GM12878 (cell line): ENCODE data around the gene YIF1B. TPM values are rescaled to one million over a fixed set of nuclear protein-coding genes. Genes with fewer than 3 reads are reported as not detected.

Experiments
- ATAC-seq: fragments of 200-7000 bp; cut with Tn5 transposase; 3 replicates; pipeline ENCODE4 v1.9.1; 2020; ENCODE audit warnings: mild to moderate bottlenecking, moderate library complexity
- BruUV-seq: library from RNA; stranded (reverse); fragments of 400-500 nt; replicated peaks from 2 replicates; lab custom pipeline; 2021; lab: Mats Ljungman, UMichigan
- CTCF ChIA-PET: fragments of 300-600 bp; sonication (Branson Sonifier 250); formaldehyde crosslinking; extraction: SDS; loops from one replicate; lab custom pipeline; 2021; ENCODE audit warnings: inconsistent platforms; lab: Yijun Ruan, JAX
- POLR2A ChIA-PET: fragments of 350-600 bp; formaldehyde crosslinking; extraction: SDS; loops from one replicate; lab custom pipeline; 2021; ENCODE audit warnings: inconsistent platforms; lab: Charles Lee
- RAD21 ChIA-PET: fragments of 300-600 bp; sonication (Branson Sonifier 250); formaldehyde crosslinking; loops from one replicate; lab custom pipeline; 2023; ENCODE audit warnings: antibody characterized with exemption; ENCODE audit not compliant: unreplicated experiment; lab: Charles Lee
- SMC1A ChIA-PET: fragments of 300-600 bp; sonication (Branson Sonifier 250); formaldehyde crosslinking; loops from one replicate; lab custom pipeline; 2023; ENCODE audit not compliant: unreplicated experiment, uncharacterized antibody; lab: Charles Lee
- DNase-seq: peaks from one replicate; pipeline ENCODE4 v3.0.0-alpha.2; 2011; ENCODE audit warnings: low read depth, low spot score
- FAIRE-seq: peaks from 3 replicates; lab custom pipeline; 2011; peaks lifted over from hg19 to GRCh38; lab: Jason Lieb, UNC
- H2AFZ ChIP-seq: 2 replicates; pipeline ENCODE4 v1.6.0; 2011; ENCODE audit warnings: low read depth, low read length, control low read depth; ENCODE audit not compliant: control insufficient read depth
- H3K27ac ChIP-seq: 2 replicates; pipeline ENCODE4 v1.5.1; 2011; ENCODE audit warnings: control low read depth; ENCODE audit not compliant: control insufficient read depth, insufficient read depth
- H3K27me3 ChIP-seq, 2 experiments: replicated peaks in 1 of 2; 2 replicates each; pipeline versions ENCODE4 v1.6.0 to v1.6.1; 2011; ENCODE audit warnings: low read length in 1 of 2; ENCODE audit not compliant: control insufficient read depth in 2 of 2, insufficient read depth in 2 of 2
- H3K36me3 ChIP-seq, 2 experiments: 2 replicates each; pipeline ENCODE4 v1.5.1; 2011; ENCODE audit warnings: low read length in 1 of 2; ENCODE audit not compliant: control insufficient read depth in 2 of 2, insufficient read depth in 2 of 2
- H3K4me1 ChIP-seq: 2 replicates; pipeline ENCODE4 v1.6.1; 2011; ENCODE audit warnings: mild to moderate bottlenecking, low read length, moderate library complexity, mixed read lengths; ENCODE audit not compliant: control insufficient read depth, insufficient read depth
- H3K4me2 ChIP-seq: 2 replicates; pipeline ENCODE4 v1.6.0; 2011; ENCODE audit warnings: control low read depth; ENCODE audit not compliant: control insufficient read depth, insufficient read depth
- H3K4me3 ChIP-seq: fragments of 200-600 bp; sonication (generic); 2 replicates; pipeline ENCODE4 v1.5.1; 2016
- H3K79me2 ChIP-seq: 2 replicates; pipeline ENCODE4 v1.6.0; 2011; ENCODE audit warnings: low read length; ENCODE audit not compliant: control insufficient read depth, insufficient read depth
- H3K9ac ChIP-seq: 2 replicates; pipeline ENCODE4 v1.8.0; 2011; ENCODE audit warnings: low read length, control low read depth, mixed read lengths; ENCODE audit not compliant: control insufficient read depth, insufficient read depth
- H3K9me3 ChIP-seq: replicated peaks from 3 replicates; pipeline ENCODE4 v1.5.1; 2011; ENCODE audit warnings: mild to moderate bottlenecking, low read length; ENCODE audit not compliant: control insufficient read depth, insufficient read depth
- H4K20me1 ChIP-seq: 2 replicates; pipeline ENCODE4 v1.6.0; 2011; ENCODE audit not compliant: control insufficient read depth, insufficient read depth
- CHD4 ChIP-seq: fragments of 200-600 bp; sonication (generic); IDR thresholded peaks from 2 replicates; pipeline ENCODE4 v1.6.1; 2016; ENCODE audit warnings: mild to moderate bottlenecking
- JUNB ChIP-seq: IDR thresholded peaks from 2 replicates; pipeline ENCODE4 v1.6.1; 2016; ENCODE audit warnings: antibody characterized with exemption, mild to moderate bottlenecking
- KAT2A ChIP-seq: conservative IDR thresholded peaks from 2 replicates; pipeline ENCODE4 v1.6.1; 2011; ENCODE audit warnings: low read depth, low read length; ENCODE audit not compliant: control insufficient read depth
- MEF2B ChIP-seq: fragments of 450-650 bp; IDR thresholded peaks from 2 replicates; pipeline ENCODE4 v1.6.1; 2018; ENCODE audit warnings: mild to moderate bottlenecking, moderate library complexity; ENCODE audit not compliant: partially characterized antibody, poor library complexity, severe bottlenecking
- MXI1 ChIP-seq: fragments of 150-350 bp; IDR thresholded peaks from 2 replicates; pipeline ENCODE4 v1.6.1; 2011; ENCODE audit warnings: low read depth, mild to moderate bottlenecking, inconsistent platforms, low read length, improper control_type of control experiment
- PAX8 ChIP-seq: fragments of 450-650 bp; IDR thresholded peaks from 2 replicates; pipeline ENCODE4 v1.6.1; 2017; ENCODE audit warnings: mild to moderate bottlenecking, moderate library complexity
- SIX5 ChIP-seq: IDR thresholded peaks from 2 replicates; pipeline ENCODE4 v1.6.1; 2011; ENCODE audit warnings: mild to moderate bottlenecking, low read depth, low read length, moderate library complexity; ENCODE audit not compliant: severe bottlenecking
- SMAD5 ChIP-seq: IDR thresholded peaks from 2 replicates; pipeline ENCODE4 v1.6.1; 2016; ENCODE audit warnings: antibody characterized with exemption, low read depth
- WGBS: methylation state at CpG from one replicate; pipeline ENCODE4 v1.1.6; 2016; ENCODE audit warnings: low lambda C conversion rate; ENCODE audit not compliant: insufficient replicate concordance, insufficient coverage; ENCODE audit errors: missing lambda C conversion rate; 5-methylcytosine and 5-hydroxymethylcytosine counted together
- in situ Hi-C: fragments of 300-500 bp; cut with MboI; formaldehyde crosslinking; loops from 9 replicates; pipeline ENCODE4 v1.14.3; 2018; ENCODE audit warnings: mixed read lengths
- intact Hi-C: fragments of 100-400 bp; cut with micrococcal nuclease; formaldehyde crosslinking; loops from one replicate; pipeline ENCODE4 v1.14.2; 2022; ENCODE audit not compliant: unreplicated experiment
- polyA plus RNA-seq, 11 experiments: library from polyadenylated mRNA; depleted of rRNA in 4 of 11; unstranded in 6 of 11; stranded (reverse) in 5 of 11; fragments of >200 nt; fragmentation: Nextera tagmentation in 4 of 11; fragmentation: Illumina TruSeq in 1 of 11; extraction: Ambion mirVana in 4 of 11; extraction: Trizol in 1 of 11; gene quantifications; 1 replicate in 1 of 11; 2 replicates in 10 of 11; pipeline versions ENCODE4 v1.2.1 to v1.2.3, GENCODE V29; 2011 to 2016; ENCODE audit warnings: inconsistent platforms in 2 of 11, missing spikeins in 2 of 11, low read depth in 1 of 11
- total RNA-seq, 4 experiments: library from RNA; depleted of rRNA in 3 of 4; stranded (reverse); fragments of >200 nt in 3 of 4; fragmentation: Illumina TruSeq in 1 of 4; extraction: Trizol in 1 of 4; gene quantifications; 2 replicates each; pipeline versions ENCODE4 v1.2.1 to v1.2.3, GENCODE V29; 2013 to 2021
- TF ChIP-seq, protein P1 (sequence below): fragments of 450-650 bp; IDR thresholded peaks from 2 replicates; pipeline ENCODE4 v1.6.1; 2014; ENCODE audit warnings: mild to moderate bottlenecking
- TF ChIP-seq, protein P2 (sequence below): IDR thresholded peaks from 2 replicates; pipeline ENCODE4 v1.6.1; 2012; ENCODE audit warnings: low read depth, low read length, improper control_type of control experiment
- TF ChIP-seq, protein P3 (sequence below): fragments of 450-650 bp; IDR thresholded peaks from 2 replicates; pipeline ENCODE4 v1.6.1; 2016; ENCODE audit warnings: mild to moderate bottlenecking
- TF ChIP-seq, protein P4 (sequence below): fragments of 450-650 bp; IDR thresholded peaks from 2 replicates; pipeline ENCODE4 v1.6.1; 2018; ENCODE audit warnings: borderline replicate concordance, mild to moderate bottlenecking; ENCODE audit not compliant: partially characterized antibody

The YIF1B gene
- total and polyA plus RNA-seq, 10 of the 15 experiments (the other 5 are each of a cell fraction or from before 2014, with no cell fraction given): 1.3 to 106 (median 53.5) TPM

GRCh38 chr19:38323291-38323690 lies 7.5 kb upstream of the YIF1B start:
- in situ Hi-C loops (no loop called here), intact Hi-C loops (no loop called here)
- Histone ChIP-seq H3K79me2 (no peaks in the 10 kb centered on the region), H3K4me1 (no peaks in the 10 kb centered on the region), H3K27me3 (no peaks in the 10 kb centered on the region; a peak in 2 of 4 replicates), H3K9ac (no peak overlapping the region), H4K20me1 (no peaks in the 10 kb centered on the region), H3K9me3 (no peaks in the 10 kb centered on the region), H3K36me3 (no peaks in the 10 kb centered on the region; a peak in 1 of 4 replicates), H2AFZ (no peak overlapping the region), H3K27ac (no peak overlapping the region), H3K4me2 (no peak overlapping the region), H3K4me3 (no peak overlapping the region)
- WGBS: 51% methylated on average over 7 of the region's 7 CpGs
- no peak for TF ChIP-seq SIX5
- ATAC-seq (no peak), FAIRE-seq (no peak), DNase-seq (no peak)
- POLR2A ChIA-PET: no interaction called here
- RAD21 ChIA-PET: no interaction called here
- SMC1A ChIA-PET: no interaction called here
- CTCF ChIA-PET: no interaction called here
- no TSS peak for BruUV-seq

- no TSS peak for BruUV-seq
- DNase-seq: no peak
- no peak overlapping the region for H3K9ac ChIP-seq
- no peak overlapping the region for H3K27ac ChIP-seq
- ChIA-PET POLR2A (no interaction called here), CTCF (interaction anchor here (1.2 kb wide), 1 partner anchor 14 kb away, joined by 3 read pairs; the partner anchor contains the start of gene CATSPERG), SMC1A (no interaction called here), RAD21 (no interaction called here)
- intact Hi-C loops: no loop called here
- no peaks in the 10 kb centered on the region for H3K4me1 ChIP-seq
- in situ Hi-C loops: no loop called here
- no peaks in the 10 kb centered on the region for H3K79me2 ChIP-seq
- FAIRE-seq: no peak
- H3K4me3 ChIP-seq: no peak overlapping the region
- WGBS: 79% methylated on average over 10 of the region's 11 CpGs
- no peak overlapping the region for H2AFZ ChIP-seq
- H4K20me1 ChIP-seq: no peaks in the 10 kb centered on the region
- no peak overlapping the region for H3K4me2 ChIP-seq
- H3K9me3 ChIP-seq: no peaks in the 10 kb centered on the region
- no peaks in the 10 kb centered on the region; a peak in 2 of 4 replicates for H3K27me3 ChIP-seq
- no peaks in the 10 kb centered on the region for H3K36me3 ChIP-seq
- no peak for ATAC-seq
- TF ChIP-seq KAT2A (no peak), PAX8 (no peak), MEF2B (no peak), MXI1 (no peak), SMAD5 (no peak), SIX5 (no peak), CHD4 (no peak), JUNB (no peak)
- TF ChIP-seq, protein P1, sequence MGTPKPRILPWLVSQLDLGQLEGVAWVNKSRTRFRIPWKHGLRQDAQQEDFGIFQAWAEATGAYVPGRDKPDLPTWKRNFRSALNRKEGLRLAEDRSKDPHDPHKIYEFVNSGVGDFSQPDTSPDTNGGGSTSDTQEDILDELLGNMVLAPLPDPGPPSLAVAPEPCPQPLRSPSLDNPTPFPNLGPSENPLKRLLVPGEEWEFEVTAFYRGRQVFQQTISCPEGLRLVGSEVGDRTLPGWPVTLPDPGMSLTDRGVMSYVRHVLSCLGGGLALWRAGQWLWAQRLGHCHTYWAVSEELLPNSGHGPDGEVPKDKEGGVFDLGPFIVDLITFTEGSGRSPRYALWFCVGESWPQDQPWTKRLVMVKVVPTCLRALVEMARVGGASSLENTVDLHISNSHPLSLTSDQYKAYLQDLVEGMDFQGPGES: no peak
- TF ChIP-seq, protein P2, sequence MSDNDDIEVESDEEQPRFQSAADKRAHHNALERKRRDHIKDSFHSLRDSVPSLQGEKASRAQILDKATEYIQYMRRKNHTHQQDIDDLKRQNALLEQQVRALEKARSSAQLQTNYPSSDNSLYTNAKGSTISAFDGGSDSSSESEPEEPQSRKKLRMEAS: no peak
- TF ChIP-seq, protein P3, sequence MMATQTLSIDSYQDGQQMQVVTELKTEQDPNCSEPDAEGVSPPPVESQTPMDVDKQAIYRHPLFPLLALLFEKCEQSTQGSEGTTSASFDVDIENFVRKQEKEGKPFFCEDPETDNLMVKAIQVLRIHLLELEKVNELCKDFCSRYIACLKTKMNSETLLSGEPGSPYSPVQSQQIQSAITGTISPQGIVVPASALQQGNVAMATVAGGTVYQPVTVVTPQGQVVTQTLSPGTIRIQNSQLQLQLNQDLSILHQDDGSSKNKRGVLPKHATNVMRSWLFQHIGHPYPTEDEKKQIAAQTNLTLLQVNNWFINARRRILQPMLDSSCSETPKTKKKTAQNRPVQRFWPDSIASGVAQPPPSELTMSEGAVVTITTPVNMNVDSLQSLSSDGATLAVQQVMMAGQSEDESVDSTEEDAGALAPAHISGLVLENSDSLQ: no peak
- TF ChIP-seq, protein P4, sequence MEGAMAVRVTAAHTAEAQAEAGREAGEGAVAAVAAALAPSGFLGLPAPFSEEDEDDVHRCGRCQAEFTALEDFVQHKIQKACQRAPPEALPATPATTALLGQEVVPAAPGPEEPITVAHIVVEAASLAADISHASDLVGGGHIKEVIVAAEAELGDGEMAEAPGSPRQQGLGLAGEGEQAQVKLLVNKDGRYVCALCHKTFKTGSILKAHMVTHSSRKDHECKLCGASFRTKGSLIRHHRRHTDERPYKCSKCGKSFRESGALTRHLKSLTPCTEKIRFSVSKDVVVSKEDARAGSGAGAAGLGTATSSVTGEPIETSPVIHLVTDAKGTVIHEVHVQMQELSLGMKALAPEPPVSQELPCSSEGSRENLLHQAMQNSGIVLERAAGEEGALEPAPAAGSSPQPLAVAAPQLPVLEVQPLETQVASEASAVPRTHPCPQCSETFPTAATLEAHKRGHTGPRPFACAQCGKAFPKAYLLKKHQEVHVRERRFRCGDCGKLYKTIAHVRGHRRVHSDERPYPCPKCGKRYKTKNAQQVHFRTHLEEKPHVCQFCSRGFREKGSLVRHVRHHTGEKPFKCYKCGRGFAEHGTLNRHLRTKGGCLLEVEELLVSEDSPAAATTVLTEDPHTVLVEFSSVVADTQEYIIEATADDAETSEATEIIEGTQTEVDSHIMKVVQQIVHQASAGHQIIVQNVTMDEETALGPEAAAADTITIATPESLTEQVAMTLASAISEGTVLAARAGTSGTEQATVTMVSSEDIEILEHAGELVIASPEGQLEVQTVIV: no peak
Observed at GRCh38 chr19:38321646-38322196, 6.0 kb upstream of the YIF1B start.
